Esophagus squamous epithelium (tissue), 5 donors: Measurements from ENCODE around the gene RBMS3. TPM values are rescaled to one million over a fixed set of nuclear protein-coding genes. Genes with fewer than 3 reads are reported as not detected.

ENCODE experiments used
- DNase-seq: peaks from one replicate; lab custom pipeline; 2025; lab: John Stamatoyannopoulos, UW
- H3K27ac ChIP-seq, 4 donors: fragments of 200-600 bp; sonication (generic); one replicate each; pipeline ENCODE4 v1.5.1; 2016 to 2019; ENCODE audit warnings: mild to moderate bottlenecking in 1 of 4
- H3K27me3 ChIP-seq, 4 donors: fragments of 200-600 bp; sonication (generic); 1 replicate in 3 of 4; 2 replicates in 1 of 4; pipeline versions ENCODE4 v1.5.1 to v1.6.0; 2017 to 2021; ENCODE audit warnings: antibody characterized with exemption in 1 of 4
- H3K36me3 ChIP-seq, 3 donors: fragments of 200-600 bp; sonication (generic); one replicate each; pipeline ENCODE4 v1.5.1; 2016 to 2019
- H3K4me1 ChIP-seq, 3 donors: fragments of 200-600 bp; sonication (generic); one replicate each; pipeline ENCODE4 v1.5.1; 2017 to 2019
- H3K4me3 ChIP-seq, 4 donors: fragments of 200-600 bp; sonication (generic); 1 replicate in 3 of 4; 2 replicates in 1 of 4; pipeline ENCODE4 v1.5.1; 2016 to 2019; ENCODE audit warnings: mild to moderate bottlenecking in 2 of 4, moderate library complexity in 1 of 4
- H3K9me3 ChIP-seq, 3 donors: fragments of 200-600 bp; sonication (generic); one replicate each; pipeline ENCODE4 v1.5.1; 2016 to 2019
- CTCF ChIP-seq, 6 experiments: fragments of 450-650 bp in 4 of 6; fragments of 200-600 bp in 2 of 6; sonication (generic) in 2 of 6; IDR thresholded peaks; one replicate each; pipeline ENCODE4 v1.5.1; 2016 to 2019; ENCODE audit warnings: antibody characterized with exemption in 6 of 6, mild to moderate bottlenecking in 4 of 6, moderate library complexity in 4 of 6
- POLR2A ChIP-seq, 4 donors: fragments of 450-650 bp; IDR thresholded peaks; one replicate each; pipeline ENCODE4 v1.6.1; 2017; ENCODE audit warnings: antibody characterized with exemption in 4 of 4, mild to moderate bottlenecking in 4 of 4, moderate library complexity in 3 of 4
- WGBS, 2 donors: methylation state at CpG; one replicate each; pipeline ENCODE4 v1.1.5; 2018; 5-methylcytosine and 5-hydroxymethylcytosine counted together
- intact Hi-C: fragments of 100-400 bp; cut with DNase I; formaldehyde crosslinking; loops from one replicate; pipeline ENCODE4 v1.15.0; 2022
- total RNA-seq, 4 donors: library from RNA; depleted of rRNA; stranded (reverse); fragments of >200 nt; gene quantifications; one replicate each; pipeline ENCODE4 v1.1.0, GENCODE V29; 2016
- donor health status: DM: yes; HTN: yes; CAD: no.

Gene RBMS3
- total RNA-seq, 4 donors from 2014 or later = 0.57 to 35.7 (median 6.1) TPM

GRCh38 chr3:29331035-29331434 lies 50.2 kb downstream of the RBMS3 start:
- Histone ChIP-seq H3K9me3 (no peaks in the 10 kb centered on the region), H3K27ac (peak overlapping the region in 3 of 4 donors; percentile 31 to 54 (median 53)), H3K4me3 (no peak overlapping the region), H3K36me3 (no peaks in the 10 kb centered on the region), H3K27me3 (no peaks in the 10 kb centered on the region), H3K4me1 (peaks cover 0 to 56% (median 9%) of the 10 kb centered on the region in 3 donors)
- WGBS, 2 donors = 75 to 80% methylated on average over 4 of the region's 4 CpGs
- DNase-seq = no peak
- TF ChIP-seq POLR2A (IDR thresholded peaks at IDR 0.05) (no peak), CTCF (IDR thresholded peaks at IDR 0.05) (no peak)
- intact Hi-C loops = no loop called here

GRCh38 chr3:29331456-29332194 lies 50.8 kb downstream of the RBMS3 start:
- no peak for TF ChIP-seq CTCF (IDR thresholded peaks at IDR 0.05)
- TF ChIP-seq POLR2A (IDR thresholded peaks at IDR 0.05) = no peak
- DNase-seq = no peak
- WGBS, 2 donors = 69 to 86% methylated on average over 5 of the region's 5 CpGs
- Histone ChIP-seq H3K4me1 (peaks cover 0 to 62% (median 9%) of the 10 kb centered on the region in 3 donors), H3K4me3 (no peak overlapping the region), H3K9me3 (no peaks in the 10 kb centered on the region), H3K27me3 (no peaks in the 10 kb centered on the region), H3K27ac (peak overlapping the region in 3 of 4 donors; percentile 51 to 64 (median 53)), H3K36me3 (no peaks in the 10 kb centered on the region)
- intact Hi-C loops = no loop called here

GRCh38 chr3:29332195-29332637 lies 51.3 kb downstream of the RBMS3 start:
- DNase-seq = no peak
- Histone ChIP-seq H3K4me3 (no peak overlapping the region), H3K4me1 (peaks cover 0 to 63% (median 9%) of the 10 kb centered on the region in 3 donors), H3K36me3 (no peaks in the 10 kb centered on the region), H3K27ac (peak overlapping the region in 3 of 4 donors; percentile 51 to 64 (median 53)), H3K27me3 (no peaks in the 10 kb centered on the region), H3K9me3 (no peaks in the 10 kb centered on the region)
- TF ChIP-seq POLR2A (IDR thresholded peaks at IDR 0.05) (no peak), CTCF (IDR thresholded peaks at IDR 0.05) (no peak)
- intact Hi-C loops = no loop called here
- WGBS, 2 donors = 16 to 36% methylated on average over 2 of the region's 2 CpGs

- no peak for DNase-seq
- intact Hi-C loops = no loop called here
- Histone ChIP-seq H3K27me3 (no peaks in the 10 kb centered on the region), H3K4me1 (peaks cover 0 to 63% (median 9%) of the 10 kb centered on the region in 3 donors), H3K4me3 (no peak overlapping the region), H3K36me3 (no peaks in the 10 kb centered on the region), H3K27ac (peak overlapping the region in 1 of 4 donors; percentile 30), H3K9me3 (no peaks in the 10 kb centered on the region)
- 48 to 58% methylated on average over 3 of the region's 3 CpGs for WGBS, 2 donors
- no peak for TF ChIP-seq POLR2A (IDR thresholded peaks at IDR 0.05)
- no peak for TF ChIP-seq CTCF (IDR thresholded peaks at IDR 0.05)
Observed at GRCh38 chr3:29333576-29333975, 52.7 kb downstream of the RBMS3 start.

- intact Hi-C loops = no loop called here
- H3K4me3 ChIP-seq = no peak overlapping the region
- peak overlapping the region in 3 of 4 donors; percentile 39 to 72 (median 68) for H3K27ac ChIP-seq
- no peaks in the 10 kb centered on the region for H3K27me3 ChIP-seq
- DNase-seq = no peak
- TF ChIP-seq POLR2A (IDR thresholded peaks at IDR 0.05) = no peak
- TF ChIP-seq CTCF (IDR thresholded peaks at IDR 0.05) = no peak
- WGBS, 2 donors = 51 to 63% methylated on average over 3 of the region's 3 CpGs
- H3K9me3 ChIP-seq = no peaks in the 10 kb centered on the region
- H3K4me1 ChIP-seq = peaks cover 0 to 73% (median 9%) of the 10 kb centered on the region in 3 donors
- H3K36me3 ChIP-seq = no peaks in the 10 kb centered on the region
Observed at GRCh38 chr3:29334706-29335105, 53.8 kb downstream of the RBMS3 start.
